ENCODE measurements around the gene KNCN.

Gene KNCN

DNA sequence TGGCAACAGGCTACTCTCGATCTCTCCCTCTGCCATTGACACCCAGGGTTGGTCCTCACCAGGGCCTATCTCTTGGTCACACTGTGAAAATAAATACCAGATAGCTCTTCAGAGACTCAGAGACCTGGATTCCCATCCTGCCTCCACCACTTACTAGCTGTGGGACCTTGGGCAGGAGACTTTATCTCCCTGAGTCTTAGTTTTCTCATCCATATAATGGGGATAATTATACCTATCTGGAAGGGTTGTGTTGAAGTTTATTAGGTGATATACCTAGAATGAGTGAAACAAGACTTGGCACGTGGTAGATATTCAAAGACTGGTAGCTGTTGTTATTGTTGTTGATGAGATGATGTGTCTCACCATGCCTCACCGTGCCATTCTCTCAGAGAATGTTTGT lies 54.4 kb downstream of the KNCN start:
- DNase-seq, result no peak

DNA sequence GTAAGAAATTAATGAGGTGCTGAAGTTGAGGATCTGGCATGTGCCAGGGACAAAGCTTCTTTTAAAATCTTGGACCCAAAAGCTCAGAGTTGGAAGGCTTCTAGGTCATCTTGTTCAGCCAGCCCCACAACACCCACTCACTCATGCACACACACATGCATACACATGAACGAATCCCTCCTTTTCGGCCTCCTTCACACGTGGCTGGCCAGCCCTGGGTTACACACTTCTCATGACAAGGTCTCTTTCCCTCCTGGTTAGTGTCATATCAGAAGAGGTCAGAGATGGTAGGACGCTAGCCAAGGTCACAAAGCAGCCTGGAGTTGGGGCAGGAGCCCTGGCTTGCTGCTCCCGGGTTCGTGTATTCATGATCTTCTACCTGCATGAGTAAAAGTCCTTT lies 54.9 kb downstream of the KNCN start:
- no peak for DNase-seq

DNA sequence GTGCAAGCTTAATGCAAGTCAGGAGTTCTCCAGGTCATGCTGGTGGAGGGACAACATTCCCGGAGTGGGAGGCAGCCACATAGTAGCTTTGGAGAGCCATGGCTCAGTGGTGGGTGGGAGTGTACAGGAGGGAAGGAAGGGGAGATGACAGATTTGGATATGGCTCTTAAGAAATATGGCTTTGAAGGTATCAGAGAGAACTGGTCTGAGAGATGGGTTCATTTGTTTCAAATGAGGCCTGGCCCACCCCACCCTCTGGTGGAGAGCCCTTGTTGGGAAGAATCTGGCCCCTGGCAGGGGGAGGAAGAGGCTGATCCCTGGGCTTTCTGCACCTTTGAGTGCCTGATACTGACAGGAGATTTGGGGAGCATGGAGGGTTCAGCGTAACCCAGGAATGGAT lies 55.7 kb downstream of the KNCN start:
- no peak for DNase-seq
